Measurements from ENCODE around the gene LELP1.

- TF ChIP-seq CTCF (IDR thresholded peaks at IDR 0.05) = no peak
- TF ChIP-seq ZFX (IDR thresholded peaks at IDR 0.05; ENCODE audit: borderline replicate concordance) = no peak
Observed at GRCh38 chr1:153210206-153210605, 7.0 kb downstream of the LELP1 start.

All from 22Rv1 (cell line).